CD1c-positive myeloid dendritic cell (primary cell): ENCODE data around the gene PPP2R2D.

Experiments used
- DNase-seq: peaks from one replicate; pipeline ENCODE4 v3.0.0-alpha.2; 2016; ENCODE audit errors: extremely low spot score

The PPP2R2D gene

DNA sequence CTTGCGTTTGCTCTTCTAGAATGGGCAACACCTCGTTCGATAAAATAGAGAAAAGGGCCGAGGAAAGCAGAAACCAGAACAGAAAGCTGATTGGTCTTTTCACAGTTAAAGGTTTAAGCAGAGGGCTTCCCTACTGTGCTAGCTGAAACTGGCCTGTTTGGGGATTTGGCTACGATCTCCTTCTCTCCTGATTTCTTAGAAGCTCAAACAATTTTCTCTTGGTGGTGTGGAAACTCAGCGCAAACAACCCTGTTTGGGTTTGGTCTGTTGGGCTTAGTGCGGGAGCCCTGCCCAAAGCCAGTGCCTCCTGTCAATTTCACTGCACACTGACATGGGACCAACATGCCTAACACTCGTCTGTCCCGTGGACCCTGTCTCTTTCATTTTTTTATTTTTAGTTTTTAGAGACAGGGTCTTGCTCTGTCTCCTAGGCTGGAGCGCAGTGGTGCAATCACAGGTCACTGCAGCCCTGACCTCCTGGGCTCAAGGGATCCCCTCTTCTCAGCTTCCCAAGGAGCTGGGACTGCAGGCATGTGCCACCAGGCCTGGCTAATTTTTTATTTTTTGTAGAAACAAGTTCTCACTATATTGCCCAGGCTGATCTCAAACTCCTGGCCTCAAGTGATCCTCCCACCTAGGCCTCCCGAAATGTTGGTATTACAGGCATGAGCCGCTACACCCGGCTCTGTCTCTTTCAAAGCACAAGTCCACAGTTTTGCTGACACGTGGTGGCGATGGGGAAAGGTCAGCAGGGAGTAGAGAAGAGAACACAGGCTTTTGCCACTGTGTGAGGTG lies 97.4 kb downstream of the PPP2R2D start:
- DNase-seq = no peak

DNA sequence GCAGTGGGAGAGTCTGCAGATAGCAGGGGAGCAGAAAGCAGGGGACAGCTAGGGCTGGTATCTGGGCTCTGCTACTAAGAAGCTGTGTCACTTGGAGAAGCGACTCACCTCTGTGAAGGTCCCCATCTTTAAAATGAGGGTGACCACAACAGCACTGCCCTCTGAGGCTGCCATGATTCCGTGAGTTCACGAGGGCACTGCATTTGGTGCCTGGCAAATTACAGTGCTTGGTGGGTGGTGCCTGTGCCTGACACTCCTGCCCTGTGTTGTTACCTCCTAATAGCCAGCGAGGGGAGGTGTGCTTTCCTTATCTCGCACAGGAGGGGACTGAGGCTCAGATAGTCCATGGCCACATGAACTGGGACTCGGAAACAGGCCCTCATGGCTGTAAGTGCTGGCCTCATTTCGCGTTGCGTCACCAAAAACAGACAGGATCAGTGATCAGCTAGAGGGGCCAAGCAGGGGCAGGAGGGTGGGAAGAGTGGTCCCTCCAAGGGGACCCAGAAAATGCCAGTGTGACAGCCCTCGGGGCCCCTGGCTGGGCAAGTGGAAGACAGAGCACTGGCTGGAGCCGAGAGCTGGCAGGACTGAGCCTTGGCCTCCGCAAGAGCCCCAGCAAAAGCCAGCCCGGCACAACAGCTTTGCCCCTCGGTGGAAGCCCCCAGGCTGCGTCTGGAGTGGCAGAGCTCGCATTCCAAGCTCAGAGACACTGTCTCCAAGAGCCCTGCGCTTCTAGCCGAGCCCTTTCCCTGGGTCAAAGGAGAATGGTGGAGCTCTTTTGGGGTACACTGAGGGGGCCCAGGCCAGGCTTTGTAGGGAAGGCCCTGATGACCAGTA lies 98.3 kb downstream of the PPP2R2D start:
- DNase-seq = no peak

DNA sequence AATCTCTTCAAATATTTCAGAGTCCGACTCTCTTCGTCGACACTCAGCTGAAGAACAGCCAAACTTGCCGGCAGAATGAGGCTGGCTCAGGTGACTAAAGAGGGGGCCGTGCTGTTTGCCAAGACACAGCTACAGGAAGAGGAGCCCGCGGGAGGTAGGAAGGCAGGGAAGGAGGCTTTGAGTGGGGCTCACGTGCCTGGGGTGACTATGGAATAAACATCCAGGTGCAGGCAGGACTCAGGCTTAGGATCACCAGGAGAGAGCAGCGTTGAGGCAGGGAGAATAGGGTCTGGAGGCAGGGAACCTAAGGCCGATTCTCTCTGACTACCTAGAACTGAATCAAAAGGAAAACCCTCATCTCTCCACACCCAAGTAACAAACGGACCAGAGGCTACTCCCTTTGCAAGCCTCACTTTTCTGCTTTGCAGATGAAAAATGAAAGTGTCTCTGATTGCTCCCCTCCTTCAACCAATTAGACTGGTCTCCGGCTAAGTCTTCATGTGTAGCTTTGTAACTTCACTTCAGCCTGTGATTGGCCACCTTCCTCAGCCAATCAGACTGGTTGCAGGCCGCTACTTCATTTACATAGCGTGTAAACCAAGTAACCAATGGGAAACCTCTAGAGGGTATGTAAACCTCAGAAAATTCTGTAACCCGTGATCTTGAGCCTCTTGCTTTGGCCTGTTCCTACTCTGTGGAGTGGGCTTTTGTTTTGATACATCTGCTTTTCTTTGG lies 100.6 kb downstream of the PPP2R2D start:
- DNase-seq = no peak

DNA sequence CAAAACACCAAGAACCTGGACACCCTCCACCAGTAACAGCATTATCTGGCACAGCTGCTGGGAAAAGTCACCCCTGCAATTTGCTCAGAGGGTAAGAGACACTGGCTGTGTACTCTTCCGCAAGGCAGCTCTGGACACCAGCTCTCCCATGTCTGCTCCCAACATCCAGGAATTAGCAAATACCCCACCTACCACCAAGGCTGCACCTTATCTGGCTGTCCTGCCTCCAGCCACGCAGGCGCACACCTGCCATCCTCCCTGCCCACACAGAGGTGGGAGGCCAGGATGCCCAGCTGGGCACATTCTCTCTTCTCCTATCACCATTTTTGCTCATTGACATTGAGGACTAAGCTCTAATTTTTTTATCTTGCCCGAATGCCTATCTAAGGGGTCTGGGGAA lies 101.2 kb downstream of the PPP2R2D start:
- no peak for DNase-seq

DNA sequence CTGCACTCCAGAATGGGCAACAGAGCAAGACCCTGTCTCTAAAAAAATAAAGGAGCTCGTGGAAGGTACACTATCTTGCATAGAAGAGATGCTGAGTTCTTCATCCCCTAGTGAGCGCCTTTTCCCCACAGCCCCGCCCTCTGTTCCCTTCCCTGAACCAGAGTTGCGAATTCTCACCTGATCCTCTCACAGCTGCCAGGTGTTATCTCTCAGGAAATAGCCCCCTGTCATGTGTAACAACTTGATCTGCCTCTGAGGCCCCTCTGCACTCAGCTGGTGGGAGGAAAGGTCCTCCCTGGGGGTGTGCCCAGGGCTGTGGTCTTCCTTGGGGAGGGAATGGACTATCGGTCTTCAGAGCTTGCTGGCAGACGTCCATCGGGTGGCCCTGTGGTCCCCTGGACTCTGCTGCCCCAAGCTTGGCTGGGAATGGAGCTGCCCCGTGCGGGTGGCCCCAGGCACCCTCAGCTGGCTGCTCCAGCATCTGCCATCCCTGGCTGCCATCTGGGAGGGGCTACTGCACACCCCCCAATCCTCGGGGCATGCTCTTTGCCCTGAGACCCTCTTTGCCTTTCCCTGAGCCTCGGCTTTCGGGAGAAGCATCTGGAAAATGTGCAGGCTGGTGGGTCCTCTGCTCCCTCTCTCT lies 102.6 kb downstream of the PPP2R2D start:
- DNase-seq = no peak

DNA sequence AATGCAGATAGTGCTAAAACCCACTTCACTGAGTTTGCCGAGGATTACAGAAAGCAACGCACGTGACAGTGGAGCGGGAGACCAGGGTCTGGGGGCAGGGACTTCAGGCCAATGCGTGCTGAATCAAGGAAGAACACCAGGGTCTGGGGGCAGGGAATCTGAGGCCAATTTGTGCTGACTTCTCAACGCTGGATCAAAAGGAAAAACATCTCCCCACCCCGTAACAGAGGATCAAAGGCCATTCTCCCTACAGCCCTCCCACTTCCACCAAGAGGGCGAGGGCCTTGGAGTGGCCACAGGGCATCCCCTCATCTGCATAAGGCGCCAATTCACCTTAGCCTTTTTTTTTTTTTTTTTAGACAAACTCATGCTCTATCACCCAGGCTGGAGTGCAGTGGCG lies 103.2 kb downstream of the PPP2R2D start:
- DNase-seq = no peak

DNA sequence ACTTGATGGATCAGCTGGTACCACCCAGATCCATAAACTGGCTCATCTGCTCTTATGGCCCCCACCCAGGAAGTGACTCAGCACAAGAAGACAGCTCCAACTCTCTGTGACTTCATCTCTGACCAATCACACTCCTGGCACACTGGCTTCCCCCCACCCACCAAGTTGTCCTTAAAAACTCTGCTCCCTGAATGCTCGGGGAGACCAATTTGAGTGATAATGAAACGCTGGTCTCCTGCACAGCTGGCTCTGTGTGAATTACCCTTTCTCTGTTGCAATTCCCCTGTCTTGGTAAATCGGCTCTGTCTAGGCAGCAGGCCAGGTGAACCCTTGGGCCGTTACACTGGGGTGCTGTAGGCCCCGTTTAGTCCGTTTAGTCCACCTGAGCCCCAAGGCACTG lies 104.3 kb downstream of the PPP2R2D start:
- no peak for DNase-seq

DNA sequence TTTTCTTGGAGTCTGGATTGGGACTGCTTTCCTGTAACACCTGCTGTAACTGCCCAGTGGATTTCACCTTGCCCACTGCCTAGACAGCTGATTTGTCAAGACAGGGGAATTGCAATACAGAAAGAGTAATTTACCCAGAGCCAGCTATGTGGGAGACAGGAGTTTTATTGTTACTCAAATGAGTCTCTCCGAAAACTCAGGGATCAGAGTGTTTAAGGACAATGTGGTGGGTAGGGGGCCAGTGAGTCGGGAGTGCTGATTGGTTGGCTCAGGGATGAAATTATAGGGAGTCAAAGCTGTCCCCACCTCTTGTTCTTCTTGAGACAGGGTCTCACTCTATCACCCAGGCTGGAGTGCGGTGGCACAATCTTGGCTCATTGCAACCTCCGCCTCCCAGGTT lies 106.2 kb downstream of the PPP2R2D start:
- DNase-seq = no peak

DNA sequence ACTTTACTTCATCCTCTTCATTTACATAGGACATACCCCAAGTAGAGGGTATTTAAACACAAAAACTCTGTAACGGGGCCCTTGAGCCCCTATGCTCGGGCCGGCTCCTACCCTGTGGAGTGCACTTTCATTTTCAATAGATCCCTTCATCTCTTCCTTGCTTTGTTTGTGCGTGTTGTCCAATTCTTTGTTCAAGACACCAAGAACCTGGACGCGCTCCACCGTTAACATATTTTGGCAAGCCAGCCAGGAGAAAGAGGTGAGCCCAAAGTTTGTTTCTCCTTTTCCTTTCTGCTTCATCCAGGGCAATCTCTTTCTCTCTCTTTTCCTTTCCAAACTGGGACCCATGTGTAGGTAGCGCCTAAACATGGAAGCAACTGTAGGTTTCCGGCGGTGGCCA lies 106.9 kb downstream of the PPP2R2D start:
- no peak for DNase-seq
